ENCODE measurements around the gene CDH16.
A peak's percentile ranks its signal among the peaks of the same experiment; 100 is the strongest.

CDH16 gene

GRCh38 chr16:66895689-66895979 lies 23.1 kb downstream of the CDH16 start:
- no peak for DNase-seq (ENCODE audit: low read depth)

- DNase-seq (ENCODE audit: low read depth) = peak; percentile 31
Measured at GRCh38 chr16:66894948-66895688, 23.6 kb downstream of the CDH16 start.

- no peak for DNase-seq (ENCODE audit: low read depth)
Measured at GRCh38 chr16:66894055-66894454, 24.6 kb downstream of the CDH16 start.

GRCh38 chr16:66891797-66892196 lies 26.9 kb downstream of the CDH16 start:
- no peak for DNase-seq (ENCODE audit: low read depth)

GRCh38 chr16:66891360-66891759 lies 27.3 kb downstream of the CDH16 start:
- no peak for DNase-seq (ENCODE audit: low read depth)

GRCh38 chr16:66890799-66891198 lies 27.9 kb downstream of the CDH16 start:
- DNase-seq (ENCODE audit: low read depth) = no peak

- DNase-seq (ENCODE audit: low read depth) = no peak
Measured at GRCh38 chr16:66889622-66890021, 29.1 kb downstream of the CDH16 start.

- no peak for DNase-seq (ENCODE audit: low read depth)
Measured at GRCh38 chr16:66888647-66889615, 29.8 kb downstream of the CDH16 start.

- no peak for DNase-seq (ENCODE audit: low read depth)
Measured at GRCh38 chr16:66886914-66887313, 31.8 kb downstream of the CDH16 start.

GRCh38 chr16:66886321-66886720 lies 32.4 kb downstream of the CDH16 start:
- no peak for DNase-seq (ENCODE audit: low read depth)

GRCh38 chr16:66885491-66885890 lies 33.2 kb downstream of the CDH16 start:
- no peak for DNase-seq (ENCODE audit: low read depth)

- no peak for DNase-seq (ENCODE audit: low read depth)
Measured at GRCh38 chr16:66882702-66883101, 36.0 kb downstream of the CDH16 start.

- DNase-seq (ENCODE audit: low read depth) = no peak
Measured at GRCh38 chr16:66881964-66882508, 36.6 kb downstream of the CDH16 start.

- no peak for DNase-seq (ENCODE audit: low read depth)
Measured at GRCh38 chr16:66881560-66881959, 37.1 kb downstream of the CDH16 start.

GRCh38 chr16:66881014-66881417 lies 37.7 kb downstream of the CDH16 start:
- DNase-seq (ENCODE audit: low read depth) = no peak

- peak; percentile 79 for DNase-seq (ENCODE audit: low read depth)
Measured at GRCh38 chr16:66880288-66881013, 38.2 kb downstream of the CDH16 start, which contains the start of gene PDP2. Gene PDP2, plus strand, starts transcription at chr16:66880515. Its CDS starts 3,770 bp downstream, at chr16:66884285.

- DNase-seq (ENCODE audit: low read depth) = peak; percentile 47
Measured at GRCh38 chr16:66878067-66878466, 40.6 kb downstream of the CDH16 start.

- no peak for DNase-seq (ENCODE audit: low read depth)
Measured at GRCh38 chr16:66874079-66874775, 44.5 kb downstream of the CDH16 start.

- no peak for DNase-seq (ENCODE audit: low read depth)
Measured at GRCh38 chr16:66873685-66874055, 45.0 kb downstream of the CDH16 start.

- DNase-seq (ENCODE audit: low read depth) = peak; percentile 85
Measured at GRCh38 chr16:66872943-66873684, 45.6 kb downstream of the CDH16 start.

- no peak for DNase-seq (ENCODE audit: low read depth)
Measured at GRCh38 chr16:66872559-66872942, 46.1 kb downstream of the CDH16 start.
